ENCODE data around the gene MRPL58.

DNA sequence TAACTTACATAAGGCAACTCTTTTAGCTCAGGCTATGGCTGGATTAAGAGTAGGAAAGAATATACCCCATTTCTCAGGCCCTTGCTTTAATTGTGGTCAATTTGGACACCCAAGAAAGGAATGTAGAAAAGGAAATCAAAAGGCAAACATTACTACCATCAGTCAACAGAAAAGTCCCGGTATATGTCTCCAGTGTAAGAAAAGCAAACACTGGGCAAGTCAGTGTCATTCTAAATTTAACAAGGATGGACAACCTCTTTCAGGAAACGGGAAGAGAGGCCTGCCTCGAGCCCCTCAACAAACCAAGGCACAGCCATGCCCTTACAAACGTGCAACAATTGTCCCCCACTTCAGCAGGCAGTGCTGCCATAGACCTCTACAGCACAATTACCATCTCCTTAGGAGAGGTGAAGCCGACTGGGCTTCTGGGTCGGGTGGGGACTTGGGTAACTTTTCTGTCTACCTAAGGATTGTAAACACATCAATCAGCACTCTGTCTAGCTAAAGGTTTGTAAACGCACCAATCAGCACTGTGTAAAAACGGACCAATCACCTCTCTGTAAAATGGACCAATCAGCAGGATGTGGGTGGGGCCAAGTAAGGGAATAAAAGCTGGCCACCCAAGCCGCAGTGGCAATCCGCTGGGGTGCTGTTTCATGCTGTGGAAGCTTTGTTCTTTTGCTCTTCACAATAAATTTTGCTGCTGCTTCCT lies 12.4 kb downstream of the MRPL58 start:
- TF ChIP-seq, protein P1, sequence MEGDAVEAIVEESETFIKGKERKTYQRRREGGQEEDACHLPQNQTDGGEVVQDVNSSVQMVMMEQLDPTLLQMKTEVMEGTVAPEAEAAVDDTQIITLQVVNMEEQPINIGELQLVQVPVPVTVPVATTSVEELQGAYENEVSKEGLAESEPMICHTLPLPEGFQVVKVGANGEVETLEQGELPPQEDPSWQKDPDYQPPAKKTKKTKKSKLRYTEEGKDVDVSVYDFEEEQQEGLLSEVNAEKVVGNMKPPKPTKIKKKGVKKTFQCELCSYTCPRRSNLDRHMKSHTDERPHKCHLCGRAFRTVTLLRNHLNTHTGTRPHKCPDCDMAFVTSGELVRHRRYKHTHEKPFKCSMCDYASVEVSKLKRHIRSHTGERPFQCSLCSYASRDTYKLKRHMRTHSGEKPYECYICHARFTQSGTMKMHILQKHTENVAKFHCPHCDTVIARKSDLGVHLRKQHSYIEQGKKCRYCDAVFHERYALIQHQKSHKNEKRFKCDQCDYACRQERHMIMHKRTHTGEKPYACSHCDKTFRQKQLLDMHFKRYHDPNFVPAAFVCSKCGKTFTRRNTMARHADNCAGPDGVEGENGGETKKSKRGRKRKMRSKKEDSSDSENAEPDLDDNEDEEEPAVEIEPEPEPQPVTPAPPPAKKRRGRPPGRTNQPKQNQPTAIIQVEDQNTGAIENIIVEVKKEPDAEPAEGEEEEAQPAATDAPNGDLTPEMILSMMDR (conservative IDR thresholded peaks at IDR 0.05; ENCODE audit: low read length), result no peak
- no peak for TF ChIP-seq EZH2phosphoT487 (IDR thresholded peaks at IDR 0.05; ENCODE audit: borderline replicate concordance)
